ENCODE measurements around the gene CFP. TPM values are rescaled to one million over a fixed set of nuclear protein-coding genes. Genes with fewer than 3 reads are reported as not detected.
A peak's percentile ranks its signal among the peaks of the same experiment; 100 is the strongest.

CFP gene
- polyA plus RNA-seq, 3 donors: 461 to 498 (median 491) TPM

DNA sequence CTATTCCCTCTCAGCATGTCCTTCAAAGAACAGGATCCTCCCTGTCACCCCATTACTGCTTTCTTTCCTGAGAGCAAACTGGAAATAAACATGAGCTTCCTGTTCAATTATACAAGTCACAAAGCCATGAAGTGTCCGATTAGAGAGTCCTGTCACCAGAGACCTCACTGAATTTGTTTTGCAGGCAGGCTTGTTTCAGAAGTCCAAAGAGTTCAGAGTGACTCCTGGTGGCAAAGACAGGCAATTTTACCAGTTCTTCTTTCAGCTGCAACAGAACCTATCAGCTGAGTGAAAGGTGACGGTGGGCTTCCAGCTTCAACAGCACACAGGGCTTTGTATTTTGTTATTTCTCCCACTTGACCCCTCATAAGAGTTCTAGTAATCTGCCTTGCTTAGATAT lies 14.2 kb upstream of the CFP start:
- peaks cover 9% of the 10 kb centered on the region for H3K79me2 ChIP-seq (ENCODE audit: insufficient read depth, low read length)

GRCh38 chrX:47638816-47639215 lies 9.1 kb upstream of the CFP start:
- WGBS (ENCODE audit: insufficient coverage): 88% methylated on average over 8 of the region's 14 CpGs
- H3K4me1 Mint-ChIP-seq: peaks cover 26% of the 10 kb centered on the region
- Histone ChIP-seq H4K20me1 (ENCODE audit: insufficient read depth, low read length) (no peaks in the 10 kb centered on the region), H2AFZ (ENCODE audit: insufficient read depth, low read depth, low read length, poor library complexity, severe bottlenecking) (no peak overlapping the region), H3K36me3 (replicated peaks in 1 of 2; ENCODE audit: control insufficient read depth in 1 of 2, insufficient read depth in 2 of 2, low read length in 2 of 2) (peaks cover 30 to 39% of the 10 kb centered on the region in 2 donors), H3K27me3 (ENCODE audit: control insufficient read depth in 2 of 2, insufficient read depth in 2 of 2, low read length in 2 of 2) (no peaks in the 10 kb centered on the region), H3K9ac (ENCODE audit: insufficient read depth, low read length, poor library complexity, severe bottlenecking) (no peak overlapping the region), H3K4me2 (replicated peaks; ENCODE audit: extremely low read depth, low read length, poor library complexity, severe bottlenecking) (no peak overlapping the region), H3K4me3 (replicated peaks in 1 of 3; ENCODE audit: low read depth in 2 of 3, low read length in 3 of 3) (no peak overlapping the region), H3K27ac (ENCODE audit: low read depth in 1 of 2, low read length in 2 of 2) (no peak overlapping the region), H3K4me1 (ENCODE audit: control insufficient read depth in 1 of 2, insufficient read depth in 2 of 2, low read length in 2 of 2) (peaks cover 43 to 46% of the 10 kb centered on the region in 2 donors), H3K79me2 (ENCODE audit: insufficient read depth, low read length) (peaks cover 11% of the 10 kb centered on the region), H3K9me3 (replicated peaks in 1 of 2; ENCODE audit: control insufficient read depth in 1 of 2, insufficient read depth in 1 of 2, low read length in 2 of 2) (no peaks in the 10 kb centered on the region)
- TF ChIP-seq, protein P1, sequence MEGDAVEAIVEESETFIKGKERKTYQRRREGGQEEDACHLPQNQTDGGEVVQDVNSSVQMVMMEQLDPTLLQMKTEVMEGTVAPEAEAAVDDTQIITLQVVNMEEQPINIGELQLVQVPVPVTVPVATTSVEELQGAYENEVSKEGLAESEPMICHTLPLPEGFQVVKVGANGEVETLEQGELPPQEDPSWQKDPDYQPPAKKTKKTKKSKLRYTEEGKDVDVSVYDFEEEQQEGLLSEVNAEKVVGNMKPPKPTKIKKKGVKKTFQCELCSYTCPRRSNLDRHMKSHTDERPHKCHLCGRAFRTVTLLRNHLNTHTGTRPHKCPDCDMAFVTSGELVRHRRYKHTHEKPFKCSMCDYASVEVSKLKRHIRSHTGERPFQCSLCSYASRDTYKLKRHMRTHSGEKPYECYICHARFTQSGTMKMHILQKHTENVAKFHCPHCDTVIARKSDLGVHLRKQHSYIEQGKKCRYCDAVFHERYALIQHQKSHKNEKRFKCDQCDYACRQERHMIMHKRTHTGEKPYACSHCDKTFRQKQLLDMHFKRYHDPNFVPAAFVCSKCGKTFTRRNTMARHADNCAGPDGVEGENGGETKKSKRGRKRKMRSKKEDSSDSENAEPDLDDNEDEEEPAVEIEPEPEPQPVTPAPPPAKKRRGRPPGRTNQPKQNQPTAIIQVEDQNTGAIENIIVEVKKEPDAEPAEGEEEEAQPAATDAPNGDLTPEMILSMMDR (IDR thresholded peaks at IDR 0.05): no peak
- H3K9me3 Mint-ChIP-seq: peaks cover 6 to 29% (median 11%) of the 10 kb centered on the region in 7 donors
- H3K36me3 Mint-ChIP-seq: peaks cover 37 to 38% of the 10 kb centered on the region in 2 donors
- intact Hi-C loops (cut with micrococcal nuclease): loop anchor here in 1 of 2 donors (5.0 kb wide), 1 partner anchor 77 kb away; the partner anchor contains the start of gene ARAF
- no peak for DNase-seq
- no peak overlapping the region for H3K4me3 Mint-ChIP-seq
- H3K27me3 Mint-ChIP-seq (ENCODE audit: low read depth in 3 of 3): peaks cover 0 to 3% (median 2%) of the 10 kb centered on the region in 3 donors
- H3K27ac Mint-ChIP-seq: no peak overlapping the region

More for the DNA sequence above, 14.2 kb upstream of the CFP start:
- Histone ChIP-seq H3K9ac (ENCODE audit: insufficient read depth, low read length, poor library complexity, severe bottlenecking) (no peak overlapping the region), H3K4me3 (replicated peaks in 1 of 3; ENCODE audit: low read depth in 2 of 3, low read length in 3 of 3) (no peak overlapping the region), H3K9me3 (replicated peaks in 1 of 2; ENCODE audit: control insufficient read depth in 1 of 2, insufficient read depth in 1 of 2, low read length in 2 of 2) (no peaks in the 10 kb centered on the region), H3K27me3 (ENCODE audit: control insufficient read depth in 2 of 2, insufficient read depth in 2 of 2, low read length in 2 of 2) (no peaks in the 10 kb centered on the region), H3K4me1 (ENCODE audit: control insufficient read depth in 1 of 2, insufficient read depth in 2 of 2, low read length in 2 of 2) (peaks cover 13 to 16% of the 10 kb centered on the region in 2 donors), H3K36me3 (replicated peaks in 1 of 2; ENCODE audit: control insufficient read depth in 1 of 2, insufficient read depth in 2 of 2, low read length in 2 of 2) (peaks cover 26 to 32% of the 10 kb centered on the region in 2 donors), H3K4me2 (replicated peaks; ENCODE audit: extremely low read depth, low read length, poor library complexity, severe bottlenecking) (no peak overlapping the region), H4K20me1 (ENCODE audit: insufficient read depth, low read length) (peaks cover 3% of the 10 kb centered on the region), H2AFZ (ENCODE audit: insufficient read depth, low read depth, low read length, poor library complexity, severe bottlenecking) (no peak overlapping the region), H3K27ac (ENCODE audit: low read depth in 1 of 2, low read length in 2 of 2) (no peak overlapping the region)
- Mint-ChIP-seq H3K4me3 (no peak overlapping the region), H3K4me1 (peaks cover 23% of the 10 kb centered on the region), H3K9me3 (peaks cover 6 to 21% (median 10%) of the 10 kb centered on the region in 7 donors), H3K27ac (peak overlapping the region in 1 of 7 donors; percentile 30), H3K27me3 (ENCODE audit: low read depth in 3 of 3) (peaks cover 0 to 1% (median 0%) of the 10 kb centered on the region in 3 donors), H3K36me3 (peaks cover 35 to 42% of the 10 kb centered on the region in 2 donors)
- DNase-seq: peak in 2 of 3 donors; percentile 32 to 39
- TF ChIP-seq, protein P1 (IDR thresholded peaks at IDR 0.05): peak; percentile 39
- 0% methylated on average over 1 of the region's 2 CpGs for WGBS (ENCODE audit: insufficient coverage)
- intact Hi-C loops (cut with micrococcal nuclease): loop anchor here (5.0 to 10.0 kb wide), 2 partner anchors 82 to 449 kb away; partner anchors contain the start of genes ARAF (in 1 of the 2) and UBA1 (in 1 of the 2)
